ENCODE data around the gene ARHGAP9. TPM values are rescaled to one million over a fixed set of nuclear protein-coding genes. Genes with fewer than 3 reads are reported as not detected.

ARHGAP9 gene
- total RNA-seq, 2 donors from 2014 or later, result 1.3 to 1.6 TPM

GRCh38 chr12:57485695-57486094, 6.0 kb upstream of the ARHGAP9 start:
- Mint-ChIP-seq H3K9me3 (no peaks in the 10 kb centered on the region), H3K27ac (peak overlapping the region; percentile 64), H3K4me1 (peaks cover 23% of the 10 kb centered on the region), H3K27me3 (ENCODE audit: insufficient read depth) (no peaks in the 10 kb centered on the region), H3K36me3 (ENCODE audit: low read depth) (peaks cover 20% of the 10 kb centered on the region), H3K4me3 (no peak overlapping the region)
- peak overlapping the region; percentile 19 for H3K27ac ChIP-seq (ENCODE audit: low read depth, low read length)
- peak overlapping the region; percentile 51 for H3K9ac ChIP-seq (ENCODE audit: extremely low read depth, low read length, poor library complexity, severe bottlenecking)
- no peaks in the 10 kb centered on the region for H3K4me1 ChIP-seq (ENCODE audit: control insufficient read depth, insufficient read depth, low read length)
- DNase-seq, result peak; percentile 70
- no peaks in the 10 kb centered on the region for H3K27me3 ChIP-seq (ENCODE audit: control insufficient read depth, insufficient read depth, low read length, poor library complexity, severe bottlenecking)
- no peak overlapping the region for H3K4me3 ChIP-seq (ENCODE audit: low read length)
- no peaks in the 10 kb centered on the region for H3K9me3 ChIP-seq (ENCODE audit: control insufficient read depth, low read length)
- TF ChIP-seq CTCF (conservative IDR thresholded peaks at IDR 0.05), result no peak
- peaks cover 19% of the 10 kb centered on the region for H3K36me3 ChIP-seq (ENCODE audit: control insufficient read depth, insufficient read depth, low read length)

- Mint-ChIP-seq H3K27ac (peak overlapping the region; percentile 5), H3K4me3 (no peak overlapping the region), H3K9me3 (no peaks in the 10 kb centered on the region), H3K27me3 (ENCODE audit: insufficient read depth) (peaks cover 9% of the 10 kb centered on the region), H3K4me1 (peaks cover 17% of the 10 kb centered on the region), H3K36me3 (ENCODE audit: low read depth) (no peaks in the 10 kb centered on the region)
- Histone ChIP-seq H3K4me1 (ENCODE audit: control insufficient read depth, insufficient read depth, low read length) (no peaks in the 10 kb centered on the region), H3K4me3 (ENCODE audit: low read length) (no peak overlapping the region), H3K36me3 (ENCODE audit: control insufficient read depth, insufficient read depth, low read length) (no peaks in the 10 kb centered on the region), H3K27me3 (ENCODE audit: control insufficient read depth, insufficient read depth, low read length, poor library complexity, severe bottlenecking) (no peaks in the 10 kb centered on the region), H3K9ac (ENCODE audit: extremely low read depth, low read length, poor library complexity, severe bottlenecking) (no peak overlapping the region), H3K9me3 (ENCODE audit: control insufficient read depth, low read length) (no peaks in the 10 kb centered on the region), H3K27ac (ENCODE audit: low read depth, low read length) (no peak overlapping the region)
- no peak for DNase-seq
- WGBS, 2 experiments (ENCODE audit: insufficient coverage in 1 of 2, insufficient read length in 1 of 2), result 80 to 82% methylated on average over 3 to 5 of the region's 5 CpGs
- no peak for TF ChIP-seq CTCF (conservative IDR thresholded peaks at IDR 0.05)
These were observed 3.8 kb upstream of the ARHGAP9 start for GRCh38 chr12:57483466-57483865.

GRCh38 chr12:57481671-57482070, 2.0 kb upstream of the ARHGAP9 start:
- Histone ChIP-seq H3K9ac (ENCODE audit: extremely low read depth, low read length, poor library complexity, severe bottlenecking) (no peak overlapping the region), H3K36me3 (ENCODE audit: control insufficient read depth, insufficient read depth, low read length) (no peaks in the 10 kb centered on the region), H3K27me3 (ENCODE audit: control insufficient read depth, insufficient read depth, low read length, poor library complexity, severe bottlenecking) (peaks cover 8% of the 10 kb centered on the region), H3K4me3 (ENCODE audit: low read length) (no peak overlapping the region), H3K4me1 (ENCODE audit: control insufficient read depth, insufficient read depth, low read length) (no peaks in the 10 kb centered on the region), H3K27ac (ENCODE audit: low read depth, low read length) (no peak overlapping the region), H3K9me3 (ENCODE audit: control insufficient read depth, low read length) (no peaks in the 10 kb centered on the region)
- no peaks in the 10 kb centered on the region for H3K9me3 Mint-ChIP-seq
- H3K27me3 Mint-ChIP-seq (ENCODE audit: insufficient read depth), result peaks cover 23% of the 10 kb centered on the region
- no peak overlapping the region for H3K4me3 Mint-ChIP-seq
- 89% methylated on average over 1 of the region's 1 CpG; no CpG with 5 or more reads in 1 of the 2 experiments for WGBS, 2 experiments (ENCODE audit: insufficient coverage in 1 of 2, insufficient read length in 1 of 2)
- H3K27ac Mint-ChIP-seq, result no peak overlapping the region
- H3K4me1 Mint-ChIP-seq, result peaks cover 29% of the 10 kb centered on the region
- no peaks in the 10 kb centered on the region for H3K36me3 Mint-ChIP-seq (ENCODE audit: low read depth)
- TF ChIP-seq CTCF (conservative IDR thresholded peaks at IDR 0.05), result no peak
- DNase-seq, result no peak

All from endodermal cell (in vitro differentiated cells).